AG20443 (cell line): Measurements from ENCODE around the gene COBL.

Experiments used
- DNase-seq: peaks from one replicate; pipeline ENCODE4 v3.0.0; 2012; ENCODE audit warnings: low spot score, mixed read lengths

The COBL gene

DNA sequence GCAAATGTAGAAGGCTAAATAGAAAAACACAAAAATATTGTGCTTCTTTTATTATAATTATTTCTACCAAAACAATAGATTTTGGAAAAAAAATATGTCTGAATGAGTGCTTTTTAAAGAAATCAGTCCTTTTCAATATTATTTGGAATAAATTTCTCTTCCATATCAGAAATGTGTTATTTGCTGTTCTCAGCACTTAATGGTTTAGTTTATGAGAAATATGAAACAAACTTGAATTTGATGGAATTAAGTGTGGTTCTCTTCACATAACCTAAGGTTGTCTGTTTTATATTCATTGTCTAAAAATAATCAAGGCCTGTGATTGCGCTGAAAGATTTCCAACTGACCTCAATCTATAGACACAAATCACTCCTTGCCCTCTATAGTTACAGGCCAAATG, 203.0 kb downstream of the COBL start:
- no peak for DNase-seq

DNA sequence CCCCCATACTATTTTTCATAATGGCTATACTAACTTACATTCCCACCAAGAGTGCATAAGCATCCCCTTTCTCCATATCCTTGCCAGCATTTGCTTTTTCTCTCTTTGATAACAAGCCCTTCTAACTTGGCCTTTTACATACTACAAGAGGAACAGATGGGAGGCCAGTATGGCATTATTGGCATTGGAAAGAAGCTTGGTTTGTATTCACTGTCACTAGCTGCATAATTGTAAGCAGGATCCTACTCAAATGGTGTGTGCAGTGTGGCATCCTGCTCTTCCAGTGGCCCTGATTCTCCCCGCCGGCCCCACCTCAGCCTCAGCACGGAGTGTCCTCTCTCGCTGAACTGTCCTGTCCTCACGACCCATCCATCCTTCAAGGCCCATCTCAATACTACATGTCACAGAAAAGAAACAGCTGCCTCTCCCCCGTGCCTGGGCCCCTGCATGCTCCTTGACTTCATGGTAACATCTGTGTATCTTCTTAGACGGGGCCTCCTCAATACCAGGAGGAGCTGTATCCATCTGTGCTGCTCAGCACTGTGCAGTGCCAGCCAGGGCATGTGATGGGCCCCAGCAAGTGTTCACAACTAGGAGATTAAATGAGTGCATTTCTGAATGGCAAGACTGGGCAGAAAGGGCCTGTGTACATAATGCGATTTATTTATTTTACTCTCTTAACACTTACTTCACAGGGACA, 205.2 kb downstream of the COBL start:
- DNase-seq, result no peak

DNA sequence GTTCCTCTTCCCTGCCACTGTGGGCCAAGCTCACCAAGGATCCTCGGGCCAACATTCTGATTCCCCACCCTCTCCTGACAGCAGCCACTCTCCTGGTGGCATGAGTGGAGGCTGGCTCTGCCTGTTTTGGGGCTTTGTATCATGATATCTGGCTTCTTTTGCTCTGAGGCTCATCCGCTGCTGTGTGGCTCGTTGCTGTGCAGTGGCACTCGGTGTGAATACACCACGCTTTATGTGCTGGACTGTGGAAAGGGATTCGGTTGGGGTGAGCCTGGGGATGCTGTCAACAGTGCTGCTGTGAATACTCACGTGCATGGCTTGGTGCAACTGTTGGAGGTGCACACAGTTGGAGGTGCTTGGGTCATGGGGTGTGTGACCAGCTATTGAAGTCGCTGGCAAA, 208.5 kb downstream of the COBL start:
- DNase-seq, result no peak

DNA sequence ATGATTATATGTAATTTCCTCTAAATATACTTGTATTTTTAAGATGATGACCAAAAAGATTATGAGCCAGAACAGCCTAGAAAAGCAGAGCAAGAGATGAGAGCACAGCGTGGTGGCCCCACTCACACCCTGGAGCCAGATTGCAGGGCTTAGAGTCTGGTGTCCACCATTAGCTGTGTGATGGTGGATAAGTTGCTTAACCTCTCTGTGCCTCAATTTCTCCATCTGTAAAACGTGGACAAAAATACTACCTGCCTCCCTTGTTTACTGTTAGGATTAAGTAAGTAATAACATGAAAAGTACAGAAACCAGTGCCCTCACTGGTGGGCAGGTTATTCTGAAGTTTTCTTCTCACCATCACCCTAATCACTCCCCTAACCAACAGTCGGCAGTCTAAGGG, 212.3 kb downstream of the COBL start:
- DNase-seq, result no peak

DNA sequence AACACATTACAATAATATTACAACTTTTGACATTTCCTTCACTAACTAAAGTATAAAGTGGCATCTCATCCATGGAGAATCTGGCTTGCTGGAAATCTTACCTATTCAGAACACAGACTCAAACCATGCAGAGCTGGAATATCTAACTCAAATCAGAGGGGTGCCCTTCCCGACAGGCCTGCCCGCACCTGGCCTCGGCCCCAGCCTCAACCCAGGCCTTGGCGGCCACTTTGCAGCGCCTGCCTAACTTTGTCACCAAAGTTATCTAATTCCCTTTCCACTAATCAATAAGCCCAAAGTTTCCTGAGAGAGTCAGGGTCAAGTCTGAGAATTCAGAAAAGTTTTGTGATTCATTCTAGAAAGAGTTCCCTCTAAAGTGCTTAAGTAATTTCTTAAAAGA, 212.9 kb downstream of the COBL start:
- no peak for DNase-seq

DNA sequence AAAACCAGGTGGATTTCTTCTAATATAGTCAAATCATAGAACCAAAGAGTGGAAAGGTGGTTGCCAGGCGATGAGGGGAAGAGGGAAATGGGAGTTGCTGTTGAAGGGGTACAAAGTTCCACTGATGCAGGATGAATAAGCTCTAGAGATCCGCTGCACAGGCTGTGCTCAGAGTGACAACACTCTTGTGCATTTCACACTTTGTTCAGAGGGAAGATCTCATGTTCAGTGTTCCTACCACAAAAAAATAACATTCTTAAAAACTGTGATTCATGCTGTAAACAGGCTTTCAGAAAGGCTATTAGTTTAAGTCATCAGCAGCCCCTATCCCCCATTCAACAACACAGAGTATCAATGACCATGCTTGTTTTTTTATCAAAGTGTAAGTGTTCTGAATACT, 213.8 kb downstream of the COBL start:
- no peak for DNase-seq

DNA sequence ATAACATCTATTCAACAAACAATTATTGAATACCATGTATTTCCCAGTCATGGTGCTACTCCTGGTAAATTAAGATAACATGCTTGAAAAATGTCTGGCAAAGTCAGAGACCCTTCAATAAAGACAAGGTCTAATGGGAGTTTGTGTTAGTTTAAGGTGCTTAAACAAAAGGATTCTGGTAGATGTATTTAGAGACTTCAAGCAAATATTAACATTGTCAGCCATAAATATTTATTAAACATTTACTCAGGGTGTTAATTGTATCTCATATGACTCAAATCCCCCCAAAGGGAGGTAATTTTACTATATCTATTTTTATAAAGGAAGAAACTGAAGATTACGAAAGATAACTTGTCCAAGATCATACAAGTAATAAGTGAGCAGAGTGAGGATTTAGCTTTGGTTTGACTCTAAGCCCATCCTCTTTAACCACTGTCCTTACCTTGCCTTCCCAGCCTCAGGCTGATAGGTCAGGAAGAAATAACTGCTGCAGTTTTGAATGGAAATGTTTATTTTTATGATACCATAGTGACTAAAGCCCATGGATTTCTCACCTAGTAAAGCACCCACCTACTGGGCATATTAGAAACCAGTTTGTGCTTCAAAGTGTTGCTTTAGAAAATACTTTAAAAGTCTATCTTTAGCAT, 215.4 kb downstream of the COBL start:
- no peak for DNase-seq

DNA sequence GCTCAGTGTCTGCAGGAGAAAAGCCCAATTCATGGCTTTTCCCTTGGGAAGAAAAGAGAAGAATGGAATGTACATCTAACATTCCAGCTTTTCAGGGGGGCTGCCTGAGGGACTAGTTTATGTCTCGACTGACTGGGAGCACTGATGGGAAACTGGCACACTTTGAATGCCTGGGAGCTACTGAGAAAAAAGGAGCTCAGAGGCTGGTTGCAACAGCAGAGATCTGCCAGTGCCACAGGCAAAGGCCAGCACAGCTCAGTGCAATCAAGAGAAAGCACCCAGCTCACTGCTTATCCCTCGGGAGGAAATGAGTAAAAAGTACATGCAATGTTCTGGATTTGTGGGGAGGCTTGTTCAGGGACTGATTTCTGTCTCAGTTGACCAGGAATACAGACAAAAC, 226.2 kb downstream of the COBL start:
- no peak for DNase-seq

DNA sequence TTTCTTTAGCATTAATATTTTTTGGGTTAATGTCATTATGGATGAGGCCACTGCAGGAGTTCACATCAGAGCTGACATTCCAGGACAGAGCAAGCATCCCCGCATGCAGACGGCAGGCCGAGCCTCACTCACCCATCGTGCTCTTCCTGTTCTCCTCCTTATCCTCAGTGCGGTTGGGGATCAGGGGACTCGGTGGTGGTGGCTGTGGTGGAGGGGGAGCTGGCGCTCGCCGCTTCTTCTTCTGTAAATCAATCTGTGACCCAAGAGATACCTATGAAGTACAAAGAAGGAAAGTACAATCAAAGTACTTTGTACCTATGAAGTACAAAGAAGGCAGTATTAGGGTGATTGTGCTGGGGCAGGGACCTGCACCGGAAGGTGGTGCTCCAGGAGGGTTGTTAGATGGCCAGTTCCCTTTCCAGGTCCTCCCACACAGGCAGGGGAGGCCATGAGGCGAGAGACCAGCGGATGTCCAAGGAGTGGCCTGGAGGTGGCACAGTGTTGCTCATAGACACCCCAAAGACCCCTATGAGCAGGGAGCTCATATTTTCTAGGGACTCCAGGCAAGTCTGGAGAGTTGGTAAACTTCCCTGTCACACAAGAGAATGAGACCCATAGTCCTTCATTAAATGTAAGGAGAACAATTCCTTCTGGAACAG, 231.4 kb downstream of the COBL start:
- DNase-seq, result no peak

DNA sequence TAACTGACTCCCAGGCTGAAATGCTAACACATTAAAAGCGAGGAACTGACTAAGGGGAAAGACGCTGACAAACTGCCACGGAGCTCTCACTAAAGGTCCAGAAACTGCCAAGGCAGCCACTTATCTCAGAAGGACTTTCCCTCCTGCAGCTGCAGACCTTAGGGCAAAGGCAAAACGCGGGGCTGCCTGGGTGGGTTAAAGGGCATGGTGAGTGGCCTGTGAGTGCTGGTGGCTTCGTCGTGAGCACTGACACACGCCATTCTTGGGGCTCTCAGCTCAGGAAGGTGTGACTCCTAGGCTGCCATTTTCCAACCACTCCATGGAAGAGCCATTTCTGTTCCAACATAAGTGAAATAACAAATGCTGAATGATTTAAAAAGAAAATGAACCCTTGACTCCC, 232.5 kb downstream of the COBL start:
- DNase-seq, result no peak

DNA sequence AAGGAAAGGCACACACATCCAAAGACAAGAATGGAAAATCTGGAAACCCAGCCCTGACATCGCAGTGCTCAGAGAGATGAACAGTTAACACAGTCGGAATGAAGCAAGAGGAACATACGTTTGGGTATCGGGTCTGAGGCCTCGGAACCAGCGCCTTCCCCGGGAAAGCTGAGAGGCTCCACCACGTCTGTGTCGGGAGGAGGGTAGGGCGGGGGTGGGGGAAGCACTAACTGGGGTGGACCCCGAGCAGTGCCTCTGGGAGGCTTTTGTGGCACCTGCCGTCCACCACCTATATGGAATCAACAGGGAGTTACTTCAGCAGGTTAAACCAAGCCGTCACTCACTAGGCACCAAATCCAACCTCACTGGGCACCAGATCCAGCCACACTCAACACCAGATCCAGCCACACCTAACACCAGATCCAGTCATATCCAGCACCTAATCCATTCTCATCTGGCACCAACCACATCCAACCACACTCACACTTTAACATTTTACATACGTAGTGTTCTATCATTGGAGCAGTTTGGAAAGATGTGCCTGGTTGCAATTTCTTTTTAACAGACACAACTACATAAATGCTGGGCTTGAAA, 233.6 kb downstream of the COBL start:
- no peak for DNase-seq

DNA sequence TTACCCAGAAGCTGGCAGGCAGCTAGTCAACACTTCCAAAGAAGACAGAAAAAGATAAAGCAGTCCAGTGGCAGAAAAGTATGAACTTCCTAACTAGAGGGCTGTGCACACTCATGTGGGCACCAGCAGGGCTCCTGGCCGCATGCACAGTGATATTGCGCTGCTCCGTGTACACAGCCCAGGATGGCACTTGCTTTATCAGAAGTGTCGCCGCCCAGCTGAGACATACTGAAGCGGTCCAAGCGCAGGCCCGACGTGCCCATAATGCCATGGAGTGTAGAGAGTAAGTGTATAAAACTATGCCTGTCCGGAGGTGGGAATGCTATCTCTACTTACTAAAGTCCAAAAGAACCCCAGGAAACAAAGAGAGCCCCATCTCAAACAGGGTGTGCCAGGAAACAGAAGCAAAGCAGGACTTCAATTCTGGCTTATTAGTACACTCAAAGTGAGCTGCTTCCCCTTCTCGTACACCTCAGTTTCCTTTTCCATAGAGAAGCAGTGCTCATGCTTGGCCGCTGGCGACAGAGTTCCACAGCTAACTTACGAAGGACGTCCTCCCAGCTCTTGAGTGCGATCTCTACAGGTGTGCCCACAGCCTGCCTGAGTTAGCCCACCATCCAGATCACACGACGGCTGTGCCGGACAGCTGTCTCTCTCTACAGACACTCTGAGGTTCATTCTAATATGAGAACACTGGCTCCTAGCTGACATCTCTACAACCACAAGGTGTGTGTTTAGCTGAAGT, 234.3 kb downstream of the COBL start:
- no peak for DNase-seq

DNA sequence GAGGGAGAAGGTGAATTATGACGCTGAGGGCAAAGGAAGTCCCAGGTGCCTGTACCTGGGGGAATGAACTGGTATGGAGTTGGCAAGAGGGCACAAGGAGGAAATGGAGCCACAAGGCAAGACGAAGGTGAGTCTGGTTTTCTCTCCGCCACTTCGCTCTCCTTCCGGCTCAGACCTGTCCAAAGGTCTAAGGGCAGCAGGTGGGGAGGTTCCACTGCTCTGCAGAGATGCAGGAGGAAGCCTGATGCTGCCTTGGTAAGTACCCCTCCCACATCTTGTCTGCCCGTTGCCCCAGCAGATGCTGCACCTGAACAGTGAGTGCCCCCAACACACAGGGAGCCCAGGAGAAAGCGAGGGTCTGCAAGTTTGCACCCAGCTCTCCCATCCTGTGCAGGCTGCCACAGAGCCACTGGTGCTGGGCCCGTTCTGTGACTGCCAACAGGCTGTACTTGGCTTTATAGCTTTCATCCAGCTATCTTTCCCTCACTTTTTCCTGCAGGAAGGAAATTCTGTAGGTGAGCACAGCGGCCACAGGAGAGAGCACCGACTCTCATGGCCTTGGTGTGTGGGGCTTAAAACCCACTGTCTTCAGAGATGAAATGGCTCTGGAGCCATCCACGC, 235.2 kb downstream of the COBL start:
- no peak for DNase-seq

DNA sequence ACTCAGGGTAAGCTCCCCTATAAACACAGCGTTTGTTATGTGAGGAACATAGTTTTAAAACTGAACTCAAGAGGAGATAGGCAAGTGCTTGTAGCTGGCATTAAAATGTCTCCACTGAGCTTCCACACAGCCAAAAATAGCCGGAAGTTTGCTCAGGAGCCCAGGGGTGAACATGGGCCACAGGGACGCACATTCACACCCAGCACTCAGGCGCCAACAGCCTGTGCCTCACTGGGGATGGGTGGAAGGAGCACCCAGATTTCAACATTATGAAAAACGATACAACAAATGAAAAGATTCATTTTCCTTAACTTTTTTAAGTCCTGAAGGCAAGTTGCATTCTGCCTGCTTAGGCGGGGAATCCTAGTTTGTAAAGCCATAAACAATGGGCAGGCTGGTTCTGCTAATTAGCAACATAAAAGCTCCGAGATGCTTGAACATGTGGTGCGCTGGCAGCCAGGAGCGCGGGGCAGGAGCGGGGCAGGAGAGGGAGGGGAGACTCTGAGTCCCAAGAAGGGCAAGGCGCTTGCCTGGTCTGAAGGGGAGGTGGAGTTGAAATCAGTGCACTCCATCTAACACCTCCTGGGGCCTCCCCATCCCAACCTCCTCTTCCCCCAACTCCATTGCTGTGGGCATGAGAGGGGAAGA, 235.9 kb downstream of the COBL start:
- DNase-seq, result no peak

DNA sequence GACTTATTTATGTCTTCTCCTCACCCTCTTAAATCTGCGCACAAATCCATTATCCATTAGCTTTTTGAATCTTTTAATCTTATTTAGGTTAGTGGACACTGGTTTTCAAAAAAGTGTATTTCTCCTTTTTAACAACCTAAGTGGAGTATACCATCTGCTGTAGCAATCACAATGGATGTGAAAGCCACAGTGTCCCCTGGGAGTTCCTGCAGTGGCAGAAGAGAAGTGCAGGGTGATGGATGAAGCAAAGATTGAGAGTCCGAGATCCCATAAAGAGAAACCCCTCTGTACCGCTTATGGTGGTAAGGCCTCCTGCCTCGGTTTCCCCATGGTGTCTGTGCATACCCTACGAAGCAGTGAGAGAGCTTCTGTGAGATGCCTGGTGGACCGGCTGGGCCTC, 236.4 kb downstream of the COBL start:
- DNase-seq, result no peak

DNA sequence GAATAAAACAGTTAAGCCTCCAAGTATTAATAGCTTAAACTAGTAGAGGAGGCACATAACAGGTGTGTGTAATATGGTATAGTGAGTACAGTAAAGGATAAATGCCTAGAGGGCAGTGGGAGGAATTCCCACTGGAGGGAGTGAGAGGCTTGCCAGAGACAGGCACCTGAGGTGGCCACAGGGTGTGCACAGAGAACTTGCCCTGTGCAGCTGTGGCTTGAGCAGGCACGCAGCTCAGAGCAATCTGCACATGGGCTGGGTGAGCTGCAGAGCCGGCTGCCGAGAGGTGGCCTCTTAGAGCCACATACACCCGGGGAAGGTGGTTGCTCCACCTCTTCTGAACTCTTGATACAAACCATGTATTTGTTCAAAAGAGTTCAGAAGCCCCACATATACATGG, 237.1 kb downstream of the COBL start:
- no peak for DNase-seq

DNA sequence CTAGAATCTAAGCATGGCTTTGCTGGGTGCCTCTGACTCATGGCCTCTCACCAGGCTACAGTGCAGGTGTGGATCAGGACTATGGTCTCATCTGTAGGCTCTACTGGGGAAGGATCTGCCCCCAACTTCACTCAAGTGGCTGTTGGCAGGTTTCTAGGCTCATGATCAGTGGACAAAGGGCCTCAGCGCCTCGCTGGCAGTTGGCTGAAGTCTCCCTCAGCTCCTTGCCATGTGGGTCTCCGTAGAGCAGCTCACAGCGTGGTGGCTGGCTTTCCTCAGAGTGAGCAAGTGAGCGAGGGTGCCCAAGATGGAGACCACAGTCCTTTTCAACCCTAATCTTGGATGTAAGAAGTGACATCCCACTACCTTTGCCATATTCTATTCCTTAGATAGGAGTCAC, 238.0 kb downstream of the COBL start:
- no peak for DNase-seq

DNA sequence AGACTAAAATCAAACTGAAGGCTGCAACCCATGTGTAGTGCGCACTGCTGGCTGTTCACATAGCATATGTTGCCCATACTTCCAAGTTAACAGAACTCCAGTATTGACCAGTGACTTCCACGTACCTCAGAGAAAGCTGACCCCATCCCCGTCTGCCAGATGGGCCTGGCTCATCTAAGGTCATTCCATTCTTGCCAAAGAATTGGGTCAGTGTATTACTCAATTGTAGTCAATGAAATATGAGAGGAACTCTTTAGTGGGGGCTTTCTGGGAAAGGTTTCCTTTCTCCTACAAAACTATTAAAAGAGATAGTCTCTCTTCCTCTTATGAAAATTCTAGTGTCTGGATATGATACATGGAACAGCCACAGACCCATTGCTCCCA, 238.6 kb downstream of the COBL start:
- peak; percentile 25 for DNase-seq

DNA sequence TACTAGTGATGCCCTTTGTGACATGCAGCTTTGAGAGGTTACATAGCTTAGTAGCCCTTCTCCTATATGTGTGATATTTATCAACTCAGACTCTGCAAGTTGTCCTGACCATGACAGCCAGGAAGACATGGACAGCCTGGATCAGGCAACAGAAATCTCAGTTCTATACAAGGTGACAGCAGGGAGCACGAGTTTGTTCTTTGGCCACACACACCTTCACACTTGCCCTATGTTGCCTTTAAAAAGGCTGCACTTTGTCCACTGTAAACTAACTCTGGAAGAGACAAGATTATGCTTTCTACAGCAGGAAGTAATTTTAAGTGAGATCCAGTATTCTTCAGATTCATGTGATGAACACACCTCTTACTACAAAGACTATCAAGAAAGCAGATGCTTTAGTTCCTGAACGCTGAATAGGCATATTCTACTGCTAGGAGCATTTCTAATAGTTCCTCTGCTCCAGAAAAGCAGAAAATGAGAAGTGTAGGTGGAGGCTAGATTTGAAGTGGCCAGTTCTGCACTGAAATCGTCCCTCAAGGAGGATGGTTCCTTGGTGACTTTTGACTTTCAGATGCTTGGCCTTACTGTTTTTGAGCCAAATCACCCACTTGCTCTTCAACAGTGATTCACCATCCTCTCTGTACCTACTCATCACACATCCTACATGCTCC, 239.2 kb downstream of the COBL start:
- DNase-seq, result no peak

DNA sequence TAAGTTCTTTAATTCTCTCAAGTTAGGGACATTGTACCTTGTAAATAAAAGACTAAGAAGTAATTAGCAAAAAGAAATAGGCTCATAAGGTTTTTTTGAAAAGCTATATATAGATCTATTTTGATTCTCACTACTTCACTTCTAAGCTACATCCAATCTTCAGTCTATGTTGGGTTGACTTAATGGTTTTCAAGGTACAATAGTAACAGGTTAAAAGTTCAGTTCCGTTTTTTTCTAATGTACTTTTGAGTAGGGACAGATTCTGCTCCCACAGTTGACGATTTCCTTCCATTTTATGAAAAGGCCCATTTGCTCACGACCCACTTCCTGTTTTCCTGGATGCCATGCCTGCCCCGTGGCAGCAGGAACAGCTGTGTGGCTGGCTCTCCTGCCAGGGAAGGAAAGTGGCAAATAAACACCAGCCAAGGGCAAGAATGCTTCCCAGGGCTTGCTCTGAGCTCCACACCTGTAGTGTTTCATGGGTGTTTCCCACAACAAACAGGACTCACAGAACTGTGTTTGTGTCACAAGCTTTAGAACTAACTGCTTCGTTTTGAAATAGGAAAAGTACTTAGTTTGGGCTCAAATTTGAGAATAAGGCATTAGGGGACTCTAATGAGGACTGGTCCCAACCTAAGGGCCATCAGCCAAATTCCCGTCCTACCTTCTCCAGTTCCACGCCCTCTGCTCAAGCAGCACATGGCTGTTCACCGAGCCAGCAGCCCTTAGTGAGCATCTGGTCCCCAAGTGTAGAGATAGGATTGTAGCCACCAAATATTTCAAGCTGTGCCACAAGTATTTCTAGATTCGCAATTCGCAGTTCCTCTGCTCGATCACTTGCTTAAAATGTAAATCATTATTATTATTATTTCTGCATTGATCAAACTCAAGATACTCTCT, 240.7 kb downstream of the COBL start:
- no peak for DNase-seq
